ENCODE data around the gene FREY1.

DNA sequence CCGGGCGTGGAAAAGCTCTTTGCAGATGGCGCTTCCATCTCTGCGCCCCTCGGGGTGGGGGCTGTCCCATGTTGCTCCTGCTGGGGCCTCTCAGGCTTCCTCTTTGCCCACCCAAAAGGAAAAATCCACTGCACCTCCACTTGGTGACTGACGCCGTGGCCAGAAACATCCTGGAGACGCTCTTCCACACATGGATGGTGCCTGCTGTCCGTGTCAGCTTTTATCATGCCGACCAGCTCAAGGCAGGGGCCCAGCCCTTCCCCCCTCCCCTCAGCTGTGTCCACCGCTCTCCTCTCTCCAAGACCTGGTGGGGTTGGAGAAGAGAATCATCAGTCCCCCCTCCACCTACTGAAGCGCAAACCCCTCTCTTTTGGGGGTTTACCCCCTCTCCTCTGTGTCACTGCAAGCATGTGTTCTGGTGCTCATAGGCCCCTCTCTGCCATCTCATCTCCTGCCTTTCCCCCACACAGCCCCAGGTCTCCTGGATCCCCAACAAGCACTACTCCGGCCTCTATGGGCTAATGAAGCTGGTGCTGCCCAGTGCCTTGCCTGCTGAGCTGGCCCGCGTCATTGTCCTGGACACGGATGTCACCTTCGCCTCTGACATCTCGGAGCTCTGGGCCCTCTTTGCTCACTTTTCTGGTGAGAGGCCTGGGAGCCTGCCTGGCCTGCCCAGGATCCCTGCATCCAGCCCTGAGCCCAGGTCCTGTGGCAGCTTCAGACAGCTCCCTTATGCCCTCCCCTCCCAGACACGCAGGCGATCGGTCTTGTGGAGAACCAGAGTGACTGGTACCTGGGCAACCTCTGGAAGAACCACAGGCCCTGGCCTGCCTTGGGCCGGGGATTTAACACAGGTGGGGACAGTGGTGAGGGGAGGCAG is 17.2 kb upstream of the FREY1 start:
- TF ChIP-seq, protein P1, sequence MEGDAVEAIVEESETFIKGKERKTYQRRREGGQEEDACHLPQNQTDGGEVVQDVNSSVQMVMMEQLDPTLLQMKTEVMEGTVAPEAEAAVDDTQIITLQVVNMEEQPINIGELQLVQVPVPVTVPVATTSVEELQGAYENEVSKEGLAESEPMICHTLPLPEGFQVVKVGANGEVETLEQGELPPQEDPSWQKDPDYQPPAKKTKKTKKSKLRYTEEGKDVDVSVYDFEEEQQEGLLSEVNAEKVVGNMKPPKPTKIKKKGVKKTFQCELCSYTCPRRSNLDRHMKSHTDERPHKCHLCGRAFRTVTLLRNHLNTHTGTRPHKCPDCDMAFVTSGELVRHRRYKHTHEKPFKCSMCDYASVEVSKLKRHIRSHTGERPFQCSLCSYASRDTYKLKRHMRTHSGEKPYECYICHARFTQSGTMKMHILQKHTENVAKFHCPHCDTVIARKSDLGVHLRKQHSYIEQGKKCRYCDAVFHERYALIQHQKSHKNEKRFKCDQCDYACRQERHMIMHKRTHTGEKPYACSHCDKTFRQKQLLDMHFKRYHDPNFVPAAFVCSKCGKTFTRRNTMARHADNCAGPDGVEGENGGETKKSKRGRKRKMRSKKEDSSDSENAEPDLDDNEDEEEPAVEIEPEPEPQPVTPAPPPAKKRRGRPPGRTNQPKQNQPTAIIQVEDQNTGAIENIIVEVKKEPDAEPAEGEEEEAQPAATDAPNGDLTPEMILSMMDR (IDR thresholded peaks at IDR 0.05), result no peak
- TF ChIP-seq POLR2AphosphoS5 (IDR thresholded peaks at IDR 0.05), result no peak

Measured in stomach (tissue), 4 donors.